Colonic mucosa (tissue), 4 donors: ENCODE data around the gene MAP3K2. TPM values are rescaled to one million over a fixed set of nuclear protein-coding genes. Genes with fewer than 3 reads are reported as not detected.

Source experiments
- DNase-seq: peaks from one replicate; pipeline ENCODE4 v3.0.0-alpha.2; 2020
- H3K27ac ChIP-seq: fragments of 200-600 bp; one replicate; pipeline ENCODE4 v1.8.0; 2021
- H3K27me3 ChIP-seq: fragments of 200-600 bp; one replicate; pipeline ENCODE4 v1.8.0; 2021
- H3K36me3 ChIP-seq: fragments of 200-600 bp; one replicate; pipeline ENCODE4 v1.8.0; 2021
- H3K4me1 ChIP-seq: fragments of 200-600 bp; one replicate; pipeline ENCODE4 v1.8.0; 2021; ENCODE audit warnings: mild to moderate bottlenecking
- H3K4me3 ChIP-seq: fragments of 200-600 bp; one replicate; pipeline ENCODE4 v1.8.0; 2021
- H3K9ac ChIP-seq, 2 donors: one replicate each; pipeline ENCODE4 v1.7.0; 2013; ENCODE audit warnings: control low read depth in 2 of 2, low read depth in 2 of 2, low read length in 2 of 2
- H3K9me3 ChIP-seq: fragments of 200-600 bp; one replicate; pipeline ENCODE4 v1.8.0; 2021
- CTCF ChIP-seq: fragments of 200-600 bp; IDR thresholded peaks from one replicate; pipeline ENCODE4 v1.8.0; 2022; ENCODE audit warnings: antibody characterized with exemption, mild to moderate bottlenecking
- intact Hi-C: fragments of 100-400 bp; cut with DNase I; formaldehyde crosslinking; loops from one replicate; pipeline ENCODE4 v1.14.1; 2022
- total RNA-seq, 2 donors: library from RNA; stranded (reverse); fragmentation: NEBNext Ultra II Directional in 1 of 2; extraction: Animal tissue kit (Norgen Biotek cat#: 25700) in 1 of 2; gene quantifications; one replicate each; pipeline ENCODE4 v1.2.1, GENCODE V29; 2021
- donor health status: healthy.
- donor health status: DM: no; HTN: no; CAD: no.
- donor health status: DM: no; HTN: no; CAD: no.

Gene MAP3K2
- total RNA-seq, 2 donors from 2014 or later = 53.8 to 76.0 TPM

DNA sequence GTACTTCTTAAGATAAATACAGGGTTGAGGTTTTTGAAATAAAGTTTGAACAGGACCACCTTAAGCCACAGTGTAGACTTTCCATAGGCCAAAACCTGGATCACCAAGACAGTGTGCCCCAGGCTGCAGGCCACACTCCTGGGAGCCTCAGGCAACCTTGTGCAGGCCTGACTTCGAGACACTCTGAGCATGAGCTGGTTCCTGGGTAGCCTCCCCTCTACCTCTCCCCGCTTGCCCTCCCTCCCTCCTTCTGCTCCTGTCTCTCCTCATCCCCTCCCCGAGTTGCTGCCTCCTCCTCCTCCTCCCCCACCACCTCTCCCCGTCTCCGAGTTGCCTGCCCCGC is 19.9 kb upstream of the MAP3K2 start:
- peak overlapping the region; percentile 54 for H3K4me3 ChIP-seq
- TF ChIP-seq CTCF = no peak
- peak overlapping the region; percentile 29 for H3K27ac ChIP-seq
- H3K4me1 ChIP-seq = no peaks in the 10 kb centered on the region
- no peaks in the 10 kb centered on the region for H3K27me3 ChIP-seq
- H3K9me3 ChIP-seq = no peaks in the 10 kb centered on the region
- peak overlapping the region in 1 of 2 donors; percentile 38 for H3K9ac ChIP-seq
- no peaks in the 10 kb centered on the region for H3K36me3 ChIP-seq
- no peak for DNase-seq
- intact Hi-C loops = no loop called here

GRCh38 chr2:127407091-127407490 is 19.3 kb upstream of the MAP3K2 start:
- H3K4me3 ChIP-seq = no peak overlapping the region
- no peaks in the 10 kb centered on the region for H3K27me3 ChIP-seq
- no peaks in the 10 kb centered on the region for H3K36me3 ChIP-seq
- peak overlapping the region in 1 of 2 donors; percentile 38 for H3K9ac ChIP-seq
- H3K27ac ChIP-seq = no peak overlapping the region
- no peak for DNase-seq
- intact Hi-C loops = no loop called here
- H3K4me1 ChIP-seq = no peaks in the 10 kb centered on the region
- no peak for TF ChIP-seq CTCF
- no peaks in the 10 kb centered on the region for H3K9me3 ChIP-seq

GRCh38 chr2:127406454-127406853 is 18.7 kb upstream of the MAP3K2 start:
- Histone ChIP-seq H3K4me3 (no peak overlapping the region), H3K9me3 (no peaks in the 10 kb centered on the region), H3K4me1 (peaks cover 5% of the 10 kb centered on the region), H3K36me3 (no peaks in the 10 kb centered on the region), H3K9ac (no peak overlapping the region), H3K27ac (no peak overlapping the region), H3K27me3 (no peaks in the 10 kb centered on the region)
- no peak for DNase-seq
- intact Hi-C loops = no loop called here
- no peak for TF ChIP-seq CTCF

GRCh38 chr2:127405255-127405610 is 17.5 kb upstream of the MAP3K2 start:
- H3K9ac ChIP-seq = no peak overlapping the region
- H3K27me3 ChIP-seq = no peaks in the 10 kb centered on the region
- no peaks in the 10 kb centered on the region for H3K9me3 ChIP-seq
- H3K4me3 ChIP-seq = no peak overlapping the region
- peaks cover 12% of the 10 kb centered on the region for H3K4me1 ChIP-seq
- H3K27ac ChIP-seq = peak overlapping the region; percentile 43
- DNase-seq = no peak
- no peak for TF ChIP-seq CTCF
- H3K36me3 ChIP-seq = no peaks in the 10 kb centered on the region
- intact Hi-C loops = no loop called here

DNA sequence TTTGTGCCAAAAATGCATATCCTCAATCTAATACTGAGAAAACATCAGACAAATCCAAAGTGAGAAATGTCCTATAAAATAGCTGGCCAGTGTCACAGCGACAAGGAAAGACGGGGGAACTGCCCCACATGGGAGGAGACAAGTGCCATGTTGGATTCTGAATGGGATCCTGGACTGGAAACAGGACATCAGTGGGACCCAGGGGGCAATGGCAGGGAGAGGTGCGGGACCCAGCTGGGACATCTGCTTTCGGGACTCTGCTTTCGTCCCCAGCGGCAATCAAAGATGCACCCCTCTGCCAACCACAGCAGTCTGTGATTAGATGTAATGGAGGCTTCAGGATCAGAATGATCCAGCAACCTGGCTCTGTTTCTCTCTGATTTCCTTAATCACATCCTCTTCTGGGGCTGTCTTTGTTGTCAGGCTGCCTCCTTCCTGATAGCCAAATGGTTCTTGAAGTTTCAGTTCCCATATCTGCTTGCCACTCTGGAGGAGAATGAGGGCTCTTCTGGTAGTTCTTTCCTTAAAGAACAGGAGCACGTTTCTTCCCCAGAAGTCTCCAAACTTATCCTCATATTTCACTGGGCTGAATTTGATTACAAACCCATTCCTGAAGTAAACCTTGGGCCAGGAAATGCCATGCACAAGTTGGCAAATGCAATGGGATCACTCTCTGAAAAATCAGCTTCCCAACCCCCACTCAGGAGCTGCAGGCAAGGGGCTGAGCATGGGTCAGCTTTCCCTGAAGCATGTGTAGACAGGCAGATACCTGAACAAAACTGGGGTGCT is 16.9 kb upstream of the MAP3K2 start:
- Histone ChIP-seq H3K9ac (no peak overlapping the region), H3K4me3 (no peak overlapping the region), H3K36me3 (no peaks in the 10 kb centered on the region), H3K27me3 (no peaks in the 10 kb centered on the region), H3K27ac (peak overlapping the region; percentile 43), H3K4me1 (peaks cover 12% of the 10 kb centered on the region), H3K9me3 (no peaks in the 10 kb centered on the region)
- no peak for DNase-seq
- TF ChIP-seq CTCF = no peak
- intact Hi-C loops = no loop called here
